BLaER1 treated with 17β-estradiol and CSF1 and Interleukin-3, amounts not matched to agents 10 nM and 100 nM (cell line): Measurements from ENCODE around the gene ZBTB8B.
"Not testable (repeated sequence)": the region's sequence is repeated elsewhere in the genome, so short reads cannot be mapped to it uniquely, and the experiment has no call there.

Source experiments
- H3K27ac ChIP-seq, 11 experiments: shearing (Covaris generic); formaldehyde crosslinking; 2 replicates each; pipeline ENCODE4 v1.8.1; 2022
- H3K27me3 ChIP-seq, 11 experiments: shearing (Covaris generic); formaldehyde crosslinking; 2 replicates each; pipeline ENCODE4 v1.8.1; 2022
- H3K36me3 ChIP-seq, 11 experiments: shearing (Covaris generic); formaldehyde crosslinking; 2 replicates each; pipeline ENCODE4 v1.8.1; 2022
- H3K4me1 ChIP-seq, 10 experiments: shearing (Covaris generic); formaldehyde crosslinking; 2 replicates each; pipeline ENCODE4 v1.8.1; 2022
- H3K4me2 ChIP-seq, 11 experiments: shearing (Covaris generic); formaldehyde crosslinking; 2 replicates each; pipeline ENCODE4 v1.8.1; 2022
- H3K4me3 ChIP-seq, 10 experiments: shearing (Covaris generic); formaldehyde crosslinking; 2 replicates each; pipeline ENCODE4 v1.8.1; 2022
- H3K9ac ChIP-seq, 11 experiments: shearing (Covaris generic); formaldehyde crosslinking; 2 replicates each; pipeline ENCODE4 v1.8.1; 2022
- H3K9me3 ChIP-seq, 11 experiments: shearing (Covaris generic); formaldehyde crosslinking; replicated peaks in 1 of 11; 2 replicates each; pipeline ENCODE4 v1.8.1; 2022
- H4K20me1 ChIP-seq, 11 experiments: shearing (Covaris generic); formaldehyde crosslinking; 2 replicates each; pipeline ENCODE4 v1.8.1; 2022
- Cebpa-rat ChIP-seq, 11 experiments: shearing (Covaris generic); IDR thresholded peaks; 2 replicates each; pipeline ENCODE4 v1.8.1; 2022

The ZBTB8B gene

DNA sequence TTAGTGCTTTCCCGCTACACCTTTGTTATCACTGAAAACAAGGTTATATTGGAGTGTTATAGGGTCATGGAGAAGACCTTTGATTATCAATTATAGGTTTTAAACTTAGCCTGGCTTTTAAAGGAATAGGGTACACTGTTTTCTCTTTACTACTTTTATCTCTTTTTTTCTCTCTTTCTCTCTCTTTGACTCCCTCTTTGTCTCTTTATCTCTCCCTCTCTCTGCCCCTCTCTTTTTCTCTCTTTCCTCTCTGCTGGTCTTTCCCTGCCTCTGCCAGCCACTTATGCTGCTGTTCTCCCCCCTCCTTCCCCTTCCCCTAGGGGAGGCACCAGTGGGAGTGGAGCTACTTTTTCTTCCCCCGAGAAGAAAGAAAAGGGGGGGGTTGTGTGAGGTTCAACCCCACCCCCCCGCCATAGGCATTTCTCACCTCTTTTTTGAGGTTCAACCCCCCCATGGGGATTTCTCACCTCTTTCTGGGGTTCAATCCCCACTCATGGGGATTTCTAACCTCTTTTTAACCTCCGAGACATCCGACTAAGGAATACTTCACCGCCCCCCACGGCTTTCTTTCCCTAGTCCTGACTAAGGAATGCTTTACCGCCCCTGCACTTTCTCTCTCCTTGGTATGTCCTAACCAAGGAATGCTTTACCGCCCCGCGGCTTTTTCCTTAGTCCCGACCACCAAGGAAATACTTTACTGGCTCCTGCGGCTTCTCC, 17.2 kb upstream of the ZBTB8B start:
- Histone ChIP-seq H3K27ac (no peak overlapping the region), H3K27me3 (no peaks in the 10 kb centered on the region), H3K4me3 (no peak overlapping the region), H3K4me1 (peaks cover 0 to 8% (median 0%) of the 10 kb centered on the region in 10 experiments; a peak in 5 of 20 replicates), H3K9ac (no peak overlapping the region), H3K4me2 (no peak overlapping the region), H4K20me1 (no peaks in the 10 kb centered on the region), H3K36me3 (peaks cover 0 to 4% (median 0%) of the 10 kb centered on the region in 11 experiments; a peak in 1 of 22 replicates), H3K9me3 (peaks cover 24 to 41% (median 32%) of the 10 kb centered on the region in 11 experiments)
- no peak for TF ChIP-seq Cebpa-rat (IDR thresholded peaks at IDR 0.05)

DNA sequence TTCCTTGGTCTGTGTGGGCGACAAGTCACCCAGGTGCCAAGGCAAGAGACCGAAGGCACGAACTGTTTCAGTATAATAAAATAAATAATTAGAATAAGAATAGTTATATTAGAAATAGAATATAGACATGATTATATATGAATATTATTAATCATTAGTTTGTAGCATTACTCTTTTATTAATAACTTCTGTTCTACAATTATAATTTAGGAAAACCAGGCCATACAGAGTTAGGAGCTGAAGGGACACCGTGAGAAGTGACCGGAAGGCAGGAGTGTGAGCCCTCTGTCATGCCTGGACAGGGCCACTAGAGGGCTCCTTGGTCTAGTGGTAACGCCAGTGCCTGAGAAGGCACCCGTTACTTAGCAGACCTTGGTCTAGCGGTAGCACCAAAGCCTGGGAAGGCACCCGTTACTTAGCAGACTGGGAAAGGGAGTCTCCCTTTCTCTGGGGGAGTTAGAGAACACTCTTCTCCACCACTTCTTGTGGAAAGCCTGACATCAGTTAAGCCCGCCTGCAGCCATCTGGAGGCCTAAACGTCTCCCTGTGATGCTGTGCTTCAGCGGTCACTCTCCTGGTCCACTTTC, 16.6 kb upstream of the ZBTB8B start:
- H3K27ac ChIP-seq, H3K36me3 ChIP-seq, H3K27me3 ChIP-seq, H3K4me2 ChIP-seq, H4K20me1 ChIP-seq, H3K4me1 ChIP-seq, H3K9ac ChIP-seq, H3K4me3 ChIP-seq: not testable (repeated sequence)
- H3K9me3 ChIP-seq = peaks cover 24 to 41% (median 32%) of the 10 kb centered on the region in 11 experiments

DNA sequence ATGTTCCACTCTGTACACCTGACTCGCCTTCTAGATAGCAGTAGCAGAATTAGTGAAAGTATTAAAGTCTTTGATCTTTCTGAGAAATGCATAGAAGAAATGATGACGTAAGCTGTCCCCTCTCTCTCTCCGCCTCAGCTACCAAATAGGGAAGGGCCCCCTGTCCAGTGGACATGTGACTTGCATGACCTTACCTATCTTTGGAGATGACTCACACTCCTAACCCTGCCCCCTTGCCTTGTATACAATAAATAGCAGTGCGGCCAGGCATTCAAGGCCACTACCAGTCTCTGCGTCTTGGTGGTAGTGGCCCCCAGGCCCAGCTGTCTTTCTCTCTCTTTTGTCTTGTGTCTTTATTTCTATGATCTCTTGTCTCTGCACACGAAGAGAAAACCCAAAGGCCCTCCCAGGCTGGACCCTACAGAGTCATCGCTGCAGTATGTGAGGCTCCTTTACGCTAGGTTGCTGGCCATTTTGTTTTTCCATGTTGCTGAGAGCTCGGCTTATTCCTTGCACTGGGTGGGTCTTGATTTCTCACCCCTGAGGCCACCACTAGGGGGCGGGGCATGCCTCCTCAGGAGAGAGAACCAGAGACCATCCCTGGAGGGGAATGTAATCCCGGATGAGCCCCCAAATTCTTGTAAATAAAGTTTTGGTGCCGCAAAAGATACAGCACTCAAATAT, 16.0 kb upstream of the ZBTB8B start:
- Histone ChIP-seq H3K9me3 (peaks cover 24 to 41% (median 32%) of the 10 kb centered on the region in 11 experiments), H3K27ac (no peak overlapping the region), H3K9ac (no peak overlapping the region), H3K27me3 (no peaks in the 10 kb centered on the region), H4K20me1 (no peaks in the 10 kb centered on the region), H3K36me3 (peaks cover 0 to 4% (median 0%) of the 10 kb centered on the region in 11 experiments; a peak in 1 of 22 replicates), H3K4me3 (no peak overlapping the region), H3K4me2 (no peak overlapping the region), H3K4me1 (peaks cover 0 to 8% (median 0%) of the 10 kb centered on the region in 10 experiments; a peak in 5 of 20 replicates)
- no peak for TF ChIP-seq Cebpa-rat (IDR thresholded peaks at IDR 0.05)

DNA sequence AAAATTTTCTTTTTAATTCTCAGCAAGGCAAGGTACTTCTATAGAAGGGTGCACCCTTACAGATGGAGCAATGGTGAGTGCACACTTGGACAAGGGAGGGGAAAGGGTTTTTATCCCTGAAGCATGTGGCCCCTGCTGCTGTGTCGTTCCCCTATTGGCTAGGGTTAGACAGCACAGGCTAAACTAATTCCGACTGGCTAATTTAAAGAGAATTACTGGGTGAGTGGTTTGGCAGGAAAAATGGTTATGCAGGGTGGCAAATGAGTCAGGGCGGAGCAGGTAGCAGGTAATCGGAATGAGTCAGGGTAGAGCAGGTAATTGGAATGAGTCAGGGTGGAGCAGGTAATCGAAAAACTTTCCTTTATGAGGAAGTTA, 15.4 kb upstream of the ZBTB8B start:
- not testable (repeated sequence) for H3K4me1 ChIP-seq, H3K27me3 ChIP-seq, H3K36me3 ChIP-seq, H3K9ac ChIP-seq, H3K4me3 ChIP-seq, H3K27ac ChIP-seq, H3K4me2 ChIP-seq, H4K20me1 ChIP-seq
- peaks cover 24 to 41% (median 32%) of the 10 kb centered on the region in 11 experiments for H3K9me3 ChIP-seq

DNA sequence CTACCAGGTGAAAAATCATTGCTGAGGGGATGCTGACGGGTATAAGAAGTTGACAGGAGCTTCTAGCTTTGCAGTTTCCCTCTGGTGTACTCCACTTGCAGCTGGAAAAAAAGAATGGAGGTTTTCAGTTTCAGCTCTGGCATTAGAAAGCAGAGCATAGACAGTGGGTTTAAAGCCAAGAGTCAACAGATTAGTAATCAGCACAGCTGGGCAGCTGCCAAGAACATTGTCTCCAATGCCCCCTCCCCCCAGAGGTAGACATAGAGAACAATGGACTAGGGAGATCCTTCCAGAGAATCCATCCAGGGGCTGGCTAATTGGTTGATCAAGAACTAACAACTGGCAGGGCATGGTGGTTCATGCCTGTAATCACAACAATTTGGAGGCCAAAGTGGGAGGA, 10.1 kb upstream of the ZBTB8B start:
- no peaks in the 10 kb centered on the region for H4K20me1 ChIP-seq
- TF ChIP-seq Cebpa-rat (IDR thresholded peaks at IDR 0.05) = no peak
- no peaks in the 10 kb centered on the region for H3K27me3 ChIP-seq
- H3K4me2 ChIP-seq = no peak overlapping the region
- H3K4me3 ChIP-seq = no peak overlapping the region
- peaks cover 0 to 8% (median 0%) of the 10 kb centered on the region in 10 experiments; a peak in 5 of 20 replicates for H3K4me1 ChIP-seq
- H3K27ac ChIP-seq = no peak overlapping the region
- H3K36me3 ChIP-seq = peaks cover 0 to 5% (median 0%) of the 10 kb centered on the region in 11 experiments; a peak in 2 of 22 replicates
- H3K9ac ChIP-seq = no peak overlapping the region
- peaks cover 36 to 62% (median 50%) of the 10 kb centered on the region in 11 experiments for H3K9me3 ChIP-seq

DNA sequence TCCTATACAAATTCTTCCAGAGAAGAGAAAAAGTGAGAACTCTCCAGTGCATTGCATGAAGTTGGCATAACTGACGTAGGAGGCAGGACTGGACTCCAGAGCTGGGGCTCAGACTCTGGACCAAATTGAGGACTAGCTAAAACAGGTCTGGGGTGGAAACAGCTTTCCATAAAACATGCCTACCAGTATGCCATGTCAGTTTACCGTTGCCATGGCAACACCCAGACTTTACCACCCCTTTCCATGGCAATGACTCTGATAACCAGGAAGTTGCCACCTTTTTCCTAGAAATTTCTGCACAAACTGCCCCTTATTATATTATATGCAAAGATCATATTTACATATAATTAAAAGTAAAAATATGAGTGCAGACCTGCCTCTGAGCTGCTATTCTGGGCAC, 8.9 kb upstream of the ZBTB8B start:
- Histone ChIP-seq H3K4me2 (no peak overlapping the region), H4K20me1 (no peaks in the 10 kb centered on the region), H3K4me3 (no peak overlapping the region), H3K9me3 (peaks cover 34 to 61% (median 50%) of the 10 kb centered on the region in 11 experiments), H3K36me3 (peaks cover 0 to 5% (median 0%) of the 10 kb centered on the region in 11 experiments; a peak in 2 of 22 replicates), H3K9ac (no peak overlapping the region), H3K27me3 (no peaks in the 10 kb centered on the region), H3K27ac (no peak overlapping the region), H3K4me1 (peaks cover 0 to 8% (median 0%) of the 10 kb centered on the region in 10 experiments; a peak in 5 of 20 replicates)
- TF ChIP-seq Cebpa-rat (IDR thresholded peaks at IDR 0.05) = no peak

DNA sequence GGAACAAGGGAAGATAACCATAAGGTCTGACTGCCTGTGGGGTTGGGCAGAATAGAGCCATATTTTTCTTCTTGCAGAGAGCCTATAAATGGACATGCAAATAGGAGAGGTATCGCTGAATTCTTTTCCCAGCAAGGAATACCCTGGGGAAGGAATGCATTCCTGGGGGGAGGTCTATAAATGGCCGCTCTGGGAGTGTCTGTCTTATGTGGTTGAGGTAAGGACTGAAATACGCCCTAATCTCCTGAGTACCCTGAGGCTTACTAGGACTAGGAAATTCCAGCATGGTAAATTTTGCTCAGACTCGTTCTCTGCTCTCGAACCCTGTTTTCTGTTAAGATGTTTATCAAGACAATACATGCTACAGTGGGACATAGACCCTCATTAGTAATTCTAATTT, 6.1 kb upstream of the ZBTB8B start:
- Histone ChIP-seq H3K4me3 (peak overlapping the region in 1 of 10 experiments; percentile 19; a peak in 1 of 20 replicates), H3K27me3 (peaks cover under 1 to 10% (median 6%) of the 10 kb centered on the region in 11 experiments; a peak in 17 of 22 replicates), H3K9me3 (peaks cover 36 to 50% (median 42%) of the 10 kb centered on the region in 11 experiments)
- H3K9ac ChIP-seq, H3K4me1 ChIP-seq, H4K20me1 ChIP-seq, H3K27ac ChIP-seq, H3K4me2 ChIP-seq, H3K36me3 ChIP-seq: not testable (repeated sequence)

DNA sequence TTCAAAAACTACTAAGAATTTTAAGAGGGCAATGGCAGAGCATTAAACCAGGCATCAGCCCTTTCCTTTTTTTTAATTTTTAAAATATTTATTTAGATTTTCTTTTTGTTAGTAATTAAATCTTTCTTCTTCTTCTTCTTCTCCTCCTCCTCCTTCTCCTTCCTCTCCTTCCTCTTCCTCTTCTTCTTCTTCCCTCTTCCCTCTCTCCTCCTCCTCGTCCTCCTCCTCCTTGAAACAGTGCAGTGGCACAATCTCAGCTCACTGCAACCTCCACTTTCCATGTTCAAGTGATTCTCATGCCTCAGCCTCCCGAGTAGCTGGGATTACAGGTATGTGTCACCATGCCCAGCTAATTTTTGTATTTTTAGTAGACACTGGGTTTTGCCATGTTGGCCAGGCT, 1.9 kb upstream of the ZBTB8B start:
- H3K4me1 ChIP-seq, H3K9ac ChIP-seq, H3K4me2 ChIP-seq, H4K20me1 ChIP-seq, H3K36me3 ChIP-seq, H3K4me3 ChIP-seq, H3K27ac ChIP-seq: not testable (repeated sequence)
- Histone ChIP-seq H3K27me3 (peaks cover 24 to 43% (median 37%) of the 10 kb centered on the region in 11 experiments), H3K9me3 (peaks cover 42 to 49% (median 45%) of the 10 kb centered on the region in 11 experiments)

DNA sequence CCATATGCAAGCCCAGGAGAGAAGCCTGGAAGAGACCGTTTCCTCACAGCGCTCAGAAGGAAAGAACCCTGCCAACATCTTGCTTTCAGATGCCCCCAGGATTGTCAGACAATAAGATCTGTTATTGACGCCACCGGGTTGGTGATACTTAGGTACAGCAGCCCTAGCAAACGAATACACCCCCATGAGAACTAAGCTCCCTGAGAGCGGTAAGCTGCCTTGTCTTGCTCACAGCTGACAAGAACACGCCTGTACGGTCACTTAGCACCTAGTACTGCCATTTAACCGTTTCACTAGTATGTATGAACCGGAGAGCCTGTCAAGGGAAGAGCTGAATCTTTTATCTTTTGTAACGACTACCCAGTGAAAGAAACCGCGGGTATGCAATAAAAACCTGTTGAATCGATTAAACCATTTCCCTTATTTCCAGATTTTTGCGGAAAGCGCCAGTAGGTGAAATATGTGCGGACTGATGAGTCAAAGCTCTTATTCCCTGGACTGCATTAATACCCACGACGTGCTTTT, 619 bp upstream of the ZBTB8B start:
- H3K9me3 ChIP-seq = peaks cover 29 to 36% (median 33%) of the 10 kb centered on the region in 11 experiments
- H4K20me1 ChIP-seq = no peaks in the 10 kb centered on the region
- H3K27ac ChIP-seq = no peak overlapping the region
- H3K27me3 ChIP-seq = peaks cover 24 to 43% (median 37%) of the 10 kb centered on the region in 11 experiments
- no peaks in the 10 kb centered on the region for H3K36me3 ChIP-seq
- H3K9ac ChIP-seq = no peak overlapping the region
- H3K4me2 ChIP-seq = no peak overlapping the region
- H3K4me3 ChIP-seq = no peak overlapping the region
- TF ChIP-seq Cebpa-rat (IDR thresholded peaks at IDR 0.05) = no peak
- H3K4me1 ChIP-seq = no peaks in the 10 kb centered on the region
